OCI-LY3 (cell line): ENCODE data around the gene ETDB.
A peak's percentile ranks its signal among the peaks of the same experiment; 100 is the strongest.
"Not testable (repeated sequence)": the region's sequence is repeated elsewhere in the genome, so short reads cannot be mapped to it uniquely, and the experiment has no call there.

Experiments
- H2AFZ ChIP-seq: fragments of 200-600, 300-600 bp; shearing (Covaris generic); 2 replicates; pipeline ENCODE4 v1.6.0; 2014; ENCODE audit warnings: antibody characterized with exemption, low read depth, low read length
- H3K27ac ChIP-seq: fragments of 200-600, 300-600 bp; sonication (generic); 2 replicates; pipeline ENCODE4 v1.5.1; 2014; ENCODE audit warnings: mild to moderate bottlenecking, low read length, moderate library complexity, mixed read lengths
- H3K27me3 ChIP-seq: fragments of 200-600, 300-600 bp; sonication (generic); 2 replicates; pipeline ENCODE4 v1.6.1; 2014; ENCODE audit warnings: low read depth, low read length, mixed read lengths
- H3K36me3 ChIP-seq: fragments of 200-600, 300-600 bp; sonication (generic); replicated peaks from 2 replicates; pipeline ENCODE3; 2014; ENCODE audit warnings: low read depth, low read length, mixed read lengths
- H3K4me1 ChIP-seq: fragments of 300-600, 200-600 bp; sonication (generic); 2 replicates; pipeline ENCODE4 v1.6.1; 2014; ENCODE audit warnings: low read length, mixed read lengths
- H3K4me2 ChIP-seq: fragments of 200-600, 300-600 bp; sonication (generic); 2 replicates; pipeline ENCODE4 v1.6.1; 2014; ENCODE audit warnings: low read length, mixed read lengths
- H3K4me3 ChIP-seq: fragments of 300-600, 200-600 bp; sonication (generic); 2 replicates; pipeline ENCODE4 v1.5.1; 2014; ENCODE audit warnings: antibody characterized with exemption, mild to moderate bottlenecking, low read length, moderate library complexity
- H3K79me2 ChIP-seq: fragments of 300-600, 200-600 bp; shearing (Covaris generic); 2 replicates; pipeline ENCODE4 v1.6.1; 2014; ENCODE audit warnings: mild to moderate bottlenecking, low read length, mixed read lengths
- H3K9ac ChIP-seq: fragments of 300-600, 200-600 bp; shearing (Covaris generic); 2 replicates; pipeline ENCODE4 v1.6.0; 2014; ENCODE audit warnings: mild to moderate bottlenecking, low read length, moderate library complexity
- H3K9me3 ChIP-seq: fragments of 200-600, 300-600 bp; shearing (Covaris generic); 2 replicates; pipeline ENCODE4 v1.6.1; 2014; ENCODE audit warnings: low read length, mixed read lengths; ENCODE audit not compliant: insufficient read depth
- H4K20me1 ChIP-seq: fragments of 200-600, 300-600 bp; sonication (generic); 2 replicates; pipeline ENCODE4 v1.6.1; 2016; ENCODE audit warnings: low read length, mixed read lengths; ENCODE audit not compliant: insufficient read depth
- EZH2phosphoT487 ChIP-seq: fragments of 200-600 bp; shearing (Covaris generic); IDR thresholded peaks from 2 replicates; pipeline ENCODE4 v1.6.1; 2018; ENCODE audit warnings: antibody characterized with exemption, mixed run types, low read depth
- TF ChIP-seq, protein P1 (sequence below): fragments of 200-600, 300-600 bp; sonication (generic); IDR thresholded peaks from 2 replicates; pipeline ENCODE4 v1.5.1; 2014; ENCODE audit warnings: antibody characterized with exemption, low read length, low read depth

The ETDB gene

GRCh38 chrX:135120056-135120576 is at the start of gene ETDB:
Gene ETDB, minus strand, starts transcription at chrX:135120526. Its CDS starts 1,265 bp downstream, at chrX:135119261.
- not testable (repeated sequence) for H3K27me3 ChIP-seq, H3K36me3 ChIP-seq, H3K4me3 ChIP-seq, H2AFZ ChIP-seq, H3K4me1 ChIP-seq, H3K4me2 ChIP-seq, H3K9me3 ChIP-seq, H4K20me1 ChIP-seq, H3K79me2 ChIP-seq, H3K9ac ChIP-seq
- H3K27ac ChIP-seq, result peak within 1 kb of the TSS; percentile 30; the same call in 1 of the 2 replicates

DNA sequence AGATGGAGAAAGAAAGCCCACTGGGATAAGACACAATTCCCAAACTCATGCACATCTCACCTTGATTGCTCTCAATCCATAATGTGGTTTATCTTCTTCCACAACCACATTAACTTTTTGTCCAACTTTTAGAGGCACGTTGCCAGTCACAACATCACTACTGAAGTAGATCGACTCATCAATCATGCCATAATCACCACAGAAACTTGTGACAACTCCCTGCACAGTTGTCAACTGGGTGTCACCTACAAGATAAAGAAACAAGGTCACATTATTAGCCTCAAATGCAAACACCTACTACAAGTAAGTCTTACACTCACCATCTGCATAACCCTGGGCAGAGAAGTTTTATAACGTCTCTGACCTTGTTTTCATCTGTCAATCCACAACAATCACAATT is 49.2 kb upstream of the ETDB start:
- not testable (repeated sequence) for H3K9ac ChIP-seq, H3K9me3 ChIP-seq, H3K27me3 ChIP-seq, H3K4me1 ChIP-seq, H4K20me1 ChIP-seq, H3K4me2 ChIP-seq, H3K36me3 ChIP-seq, H3K4me3 ChIP-seq, H3K27ac ChIP-seq, H2AFZ ChIP-seq, H3K79me2 ChIP-seq

- Histone ChIP-seq H2AFZ (no peak overlapping the region), H3K27me3 (0 out of 2 replicates have a peak, but pooled peaks cover 8% of the 10 kb centered on the region), H4K20me1 (no peaks in the 10 kb centered on the region), H3K27ac (no peak overlapping the region), H3K4me1 (no peaks in the 10 kb centered on the region), H3K4me2 (no peak overlapping the region), H3K9ac (no peak overlapping the region), H3K79me2 (no peaks in the 10 kb centered on the region), H3K9me3 (no peaks in the 10 kb centered on the region), H3K36me3 (no peaks in the 10 kb centered on the region), H3K4me3 (no peak overlapping the region)
- TF ChIP-seq, protein P1, sequence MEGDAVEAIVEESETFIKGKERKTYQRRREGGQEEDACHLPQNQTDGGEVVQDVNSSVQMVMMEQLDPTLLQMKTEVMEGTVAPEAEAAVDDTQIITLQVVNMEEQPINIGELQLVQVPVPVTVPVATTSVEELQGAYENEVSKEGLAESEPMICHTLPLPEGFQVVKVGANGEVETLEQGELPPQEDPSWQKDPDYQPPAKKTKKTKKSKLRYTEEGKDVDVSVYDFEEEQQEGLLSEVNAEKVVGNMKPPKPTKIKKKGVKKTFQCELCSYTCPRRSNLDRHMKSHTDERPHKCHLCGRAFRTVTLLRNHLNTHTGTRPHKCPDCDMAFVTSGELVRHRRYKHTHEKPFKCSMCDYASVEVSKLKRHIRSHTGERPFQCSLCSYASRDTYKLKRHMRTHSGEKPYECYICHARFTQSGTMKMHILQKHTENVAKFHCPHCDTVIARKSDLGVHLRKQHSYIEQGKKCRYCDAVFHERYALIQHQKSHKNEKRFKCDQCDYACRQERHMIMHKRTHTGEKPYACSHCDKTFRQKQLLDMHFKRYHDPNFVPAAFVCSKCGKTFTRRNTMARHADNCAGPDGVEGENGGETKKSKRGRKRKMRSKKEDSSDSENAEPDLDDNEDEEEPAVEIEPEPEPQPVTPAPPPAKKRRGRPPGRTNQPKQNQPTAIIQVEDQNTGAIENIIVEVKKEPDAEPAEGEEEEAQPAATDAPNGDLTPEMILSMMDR, result no peak
- TF ChIP-seq EZH2phosphoT487, result no peak
Measured at GRCh38 chrX:135168486-135168885, 48.2 kb upstream of the ETDB start.

DNA sequence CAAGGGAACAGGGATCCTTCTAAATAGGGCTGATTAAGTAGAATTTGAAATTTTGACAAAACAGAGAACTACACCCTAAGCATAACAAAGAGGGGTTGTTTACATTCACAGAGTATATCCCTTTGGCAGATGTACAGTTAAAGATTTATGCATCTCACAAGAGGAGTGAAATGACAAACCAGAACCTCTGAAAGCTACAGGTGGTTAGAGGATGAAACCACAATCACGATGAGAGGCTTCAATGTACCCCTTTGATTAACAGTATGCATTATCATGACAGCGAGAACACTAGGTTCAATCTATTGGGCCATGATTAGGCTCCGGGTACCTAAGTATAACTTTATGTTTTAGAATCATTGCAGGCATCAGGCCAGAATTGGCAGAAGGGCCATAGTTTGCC is 34.4 kb upstream of the ETDB start:
- not testable (repeated sequence) for H3K9me3 ChIP-seq, H3K4me2 ChIP-seq, H3K4me3 ChIP-seq, H3K36me3 ChIP-seq, H3K9ac ChIP-seq, H4K20me1 ChIP-seq, H3K4me1 ChIP-seq, H2AFZ ChIP-seq, H3K27me3 ChIP-seq, H3K27ac ChIP-seq, H3K79me2 ChIP-seq

- not testable (repeated sequence) for H3K36me3 ChIP-seq, H4K20me1 ChIP-seq, H3K27ac ChIP-seq, H2AFZ ChIP-seq, H3K27me3 ChIP-seq, H3K79me2 ChIP-seq, H3K4me2 ChIP-seq, H3K4me1 ChIP-seq, H3K4me3 ChIP-seq, H3K9ac ChIP-seq, H3K9me3 ChIP-seq
Measured at GRCh38 chrX:135126145-135126544, 5.8 kb upstream of the ETDB start.

GRCh38 chrX:135116064-135116463 is 4.3 kb downstream of the ETDB start:
- not testable (repeated sequence) for H3K4me3 ChIP-seq, H3K79me2 ChIP-seq

More at GRCh38 chrX:135116064-135116463, 4.3 kb downstream of the ETDB start:
- H3K9ac ChIP-seq, H3K9me3 ChIP-seq, H3K27me3 ChIP-seq, H4K20me1 ChIP-seq, H3K4me2 ChIP-seq, H3K36me3 ChIP-seq, H2AFZ ChIP-seq, H3K27ac ChIP-seq: not testable (repeated sequence)
- H3K4me1 ChIP-seq, result peaks cover 33% of the 10 kb centered on the region
